SH-SY5Y (cell line): ENCODE results near the gene HDAC9.

Source experiments
- GATA2 ChIP-seq: IDR thresholded peaks from 2 replicates; pipeline ENCODE4 v1.6.1; 2011; ENCODE audit warnings: mild to moderate bottlenecking, low read depth, low read length
- GATA3 ChIP-seq: IDR thresholded peaks from 2 replicates; pipeline ENCODE4 v1.6.1; 2011; ENCODE audit warnings: low read depth, mild to moderate bottlenecking, low read length, moderate library complexity

The HDAC9 gene

GRCh38 chr7:18753972-18754610 is 258.5 kb downstream of the HDAC9 start:
- TF ChIP-seq GATA2 (no peak), GATA3 (no peak)

- TF ChIP-seq GATA2, result no peak
- TF ChIP-seq GATA3, result no peak
These were observed 259.2 kb downstream of the HDAC9 start for GRCh38 chr7:18754766-18755165.

- TF ChIP-seq GATA2, result no peak
- no peak for TF ChIP-seq GATA3
These were observed 260.2 kb downstream of the HDAC9 start for GRCh38 chr7:18755793-18756192.

- TF ChIP-seq GATA2 (no peak), GATA3 (no peak)
These were observed 261.0 kb downstream of the HDAC9 start for GRCh38 chr7:18756378-18757050.

GRCh38 chr7:18760046-18760445 is 264.5 kb downstream of the HDAC9 start:
- TF ChIP-seq GATA3, result no peak
- TF ChIP-seq GATA2, result no peak

GRCh38 chr7:18760631-18761445 is 265.3 kb downstream of the HDAC9 start:
- TF ChIP-seq GATA2, result no peak
- TF ChIP-seq GATA3, result no peak

GRCh38 chr7:18762189-18762588 is 266.6 kb downstream of the HDAC9 start:
- no peak for TF ChIP-seq GATA2
- no peak for TF ChIP-seq GATA3

GRCh38 chr7:18768256-18768655 is 272.7 kb downstream of the HDAC9 start:
- TF ChIP-seq GATA2, result no peak
- no peak for TF ChIP-seq GATA3

GRCh38 chr7:18770154-18770811 is 274.7 kb downstream of the HDAC9 start:
- no peak for TF ChIP-seq GATA3
- no peak for TF ChIP-seq GATA2

- no peak for TF ChIP-seq GATA3
- no peak for TF ChIP-seq GATA2
These were observed 275.3 kb downstream of the HDAC9 start for GRCh38 chr7:18770822-18771221.

- TF ChIP-seq GATA2, result peak; percentile 40; the same call in 1 of the 2 replicates
- TF ChIP-seq GATA3, result peak; percentile 63; the same call in 1 of the 2 replicates
These were observed 276.5 kb downstream of the HDAC9 start for GRCh38 chr7:18771834-18772566.

- TF ChIP-seq GATA2 (no peak), GATA3 (peak; percentile 57)
These were observed 277.0 kb downstream of the HDAC9 start for GRCh38 chr7:18772567-18772965.

GRCh38 chr7:18777314-18777713 is 281.8 kb downstream of the HDAC9 start:
- TF ChIP-seq GATA2 (no peak), GATA3 (no peak)

GRCh38 chr7:18778594-18778993 is 283.0 kb downstream of the HDAC9 start:
- TF ChIP-seq GATA2 (no peak), GATA3 (no peak)
